Right lobe of liver (tissue), 4 donors: Measurements from ENCODE around the gene PACRG.

ENCODE experiments used
- CTCF ChIP-seq, 4 donors: fragments of 200-600 bp in 3 of 4; fragments of 450-650 bp in 1 of 4; IDR thresholded peaks; one replicate each; pipeline versions ENCODE4 v1.5.1 to v1.8.0; 2016 to 2022; ENCODE audit warnings: antibody characterized with exemption in 4 of 4, mild to moderate bottlenecking in 2 of 4
- POLR2A ChIP-seq: fragments of 450-650 bp; IDR thresholded peaks from one replicate; pipeline ENCODE4 v1.6.1; 2017; ENCODE audit warnings: antibody characterized with exemption, mild to moderate bottlenecking
- donor health status: DM: no; HTN: no; CAD: no.
- donor health status: DM: no; HTN: no; CAD: no.
- donor health status: DM: no; HTN: yes; CAD: no.

DNA sequence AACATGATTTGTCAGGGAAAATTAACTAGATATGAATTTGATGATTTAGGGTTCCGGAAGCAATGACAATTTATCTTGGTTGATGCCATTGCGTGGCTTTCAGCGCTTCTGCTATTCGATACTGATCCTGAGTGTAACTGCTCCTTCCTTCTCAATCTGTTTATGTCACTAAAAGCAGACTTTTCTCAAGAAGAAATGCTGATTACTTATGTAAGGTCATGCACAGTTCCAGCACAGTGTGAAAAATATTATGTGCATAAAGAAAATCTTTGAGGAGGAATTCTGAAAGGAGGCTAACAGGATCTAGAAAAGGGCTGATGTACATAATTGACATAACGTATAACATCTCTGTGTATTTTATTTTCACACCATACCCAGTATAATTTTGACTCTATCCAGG lies 336.6 kb downstream of the PACRG start:
- TF ChIP-seq CTCF (IDR thresholded peaks at IDR 0.05) = no peak
- TF ChIP-seq POLR2A = no peak
